ENCODE results near the gene FAM120A.

GRCh38 chr9:93540305-93540704 lies 88.8 kb downstream of the FAM120A start:
- no peak for TF ChIP-seq POLR2A (IDR thresholded peaks at IDR 0.05; ENCODE audit: low read length)
- no peak for TF ChIP-seq GATA1 (IDR thresholded peaks at IDR 0.05; ENCODE audit: low read depth, low read length)
